Measurements from ENCODE around the gene VWCE.
"Not testable (repeated sequence)": the region's sequence is repeated elsewhere in the genome, so short reads cannot be mapped to it uniquely, and the experiment has no call there.

VWCE gene

DNA sequence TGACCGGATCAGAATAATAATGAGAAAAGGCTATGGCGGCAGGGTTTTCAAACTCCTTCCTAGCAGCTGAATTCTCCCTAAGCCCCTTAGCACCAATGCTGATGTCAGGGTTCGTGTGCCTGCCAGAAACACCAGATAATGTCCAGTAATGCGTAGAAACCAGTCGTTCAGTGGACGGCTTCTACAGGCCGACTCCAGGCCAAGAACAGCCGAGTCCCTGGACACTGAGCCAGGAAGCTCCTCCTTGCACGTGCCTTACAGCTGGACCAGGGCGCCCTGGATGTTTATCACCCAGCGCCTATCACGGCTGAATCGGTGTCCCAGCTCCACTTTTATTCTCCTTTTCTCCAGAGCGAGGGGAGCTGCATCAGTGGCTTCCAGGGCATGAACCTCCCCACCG lies 82.9 kb downstream of the VWCE start:
- not testable (repeated sequence) for DNase-seq (ENCODE audit: low read depth)

DNA sequence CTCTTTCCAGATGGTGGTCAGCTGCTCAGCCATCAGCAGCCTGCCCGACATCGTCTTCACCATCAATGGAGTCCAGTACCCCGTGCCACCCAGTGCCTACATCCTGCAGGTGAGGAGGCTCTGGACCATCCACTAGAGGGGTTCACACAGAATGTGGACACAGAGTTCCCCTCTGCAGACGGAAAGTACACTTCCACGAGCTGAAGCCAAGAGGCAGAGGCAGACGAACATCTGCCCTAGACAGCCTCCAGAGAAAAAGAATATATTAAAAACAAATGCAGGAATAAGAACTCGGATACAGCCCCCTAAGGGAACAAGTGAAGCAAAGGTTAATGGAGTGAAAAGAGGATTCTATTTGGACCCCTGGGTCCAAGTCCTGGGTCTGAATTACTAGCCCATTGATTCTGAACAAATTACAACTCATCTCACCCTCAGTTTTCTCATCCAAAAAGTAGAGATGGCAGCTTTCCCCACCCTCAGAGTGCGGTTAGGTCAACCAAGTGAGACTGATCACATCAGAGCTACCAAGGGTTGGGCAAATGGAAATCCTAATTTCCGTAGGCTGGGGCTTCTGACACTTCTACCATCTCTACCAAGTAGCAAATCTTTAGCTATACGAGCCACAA lies 83.7 kb downstream of the VWCE start:
- not testable (repeated sequence) for DNase-seq (ENCODE audit: low read depth)

DNA sequence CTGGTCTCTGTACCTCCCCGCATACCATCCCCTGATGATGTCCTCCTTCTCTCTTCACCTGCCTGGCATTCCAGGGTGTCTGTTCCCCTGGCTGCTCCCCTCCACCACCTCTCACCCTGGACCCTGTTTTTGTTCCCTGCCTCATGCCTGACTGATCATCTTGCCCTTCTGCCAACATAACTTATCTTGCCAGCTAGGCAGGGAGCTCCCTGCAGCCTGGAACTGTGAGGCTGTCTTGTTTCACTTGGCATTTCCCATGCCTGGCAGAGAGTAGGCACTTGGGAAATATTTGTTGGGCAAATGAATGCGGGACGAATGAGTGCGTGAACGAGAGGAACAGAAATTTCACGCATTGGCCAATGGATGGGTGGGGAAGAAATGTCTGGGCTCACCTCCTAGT lies 84.5 kb downstream of the VWCE start:
- not testable (repeated sequence) for DNase-seq (ENCODE audit: low read depth)
